ENCODE measurements around the gene ANKRD33B. TPM values are rescaled to one million over a fixed set of nuclear protein-coding genes. Genes with fewer than 3 reads are reported as not detected.
A peak's percentile ranks its signal among the peaks of the same experiment; 100 is the strongest.
"Not testable (repeated sequence)": the region's sequence is repeated elsewhere in the genome, so short reads cannot be mapped to it uniquely, and the experiment has no call there.

ANKRD33B gene
- total RNA-seq, 4 donors from 2014 or later: 0.57 to 6.5 (median 1.7) TPM

DNA sequence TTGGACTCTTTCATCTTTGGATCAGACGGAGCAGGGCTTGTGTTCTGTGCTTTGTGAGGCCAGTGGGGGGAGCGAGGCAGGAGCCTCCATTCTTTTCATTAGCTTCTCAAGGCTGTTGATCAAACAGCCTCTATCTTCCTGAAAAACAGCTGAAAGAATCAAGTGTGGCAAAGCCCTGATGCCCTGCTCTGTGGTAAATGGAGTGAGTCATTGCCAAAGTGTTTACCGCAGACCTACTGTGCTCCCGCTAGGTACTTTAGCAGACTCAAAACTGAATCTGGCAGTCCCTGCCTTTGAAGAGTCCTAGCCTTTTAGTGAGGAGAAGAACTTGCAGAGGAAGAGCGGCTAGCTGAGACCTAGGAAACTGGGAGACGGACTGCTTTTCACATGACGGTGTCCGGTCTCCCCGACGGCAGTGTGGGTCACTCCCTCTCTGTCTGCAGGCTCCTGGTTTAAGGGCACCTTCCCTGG lies 3.3 kb downstream of the ANKRD33B start:
- intact Hi-C loops (cut with DNase I): loop anchor here (10.0 kb wide), 1 partner anchor 58 kb away; no protein-coding TSS in a partner anchor
- 54 to 69% methylated on average over 4 to 5 of the region's 10 CpGs for WGBS, 2 donors

DNA sequence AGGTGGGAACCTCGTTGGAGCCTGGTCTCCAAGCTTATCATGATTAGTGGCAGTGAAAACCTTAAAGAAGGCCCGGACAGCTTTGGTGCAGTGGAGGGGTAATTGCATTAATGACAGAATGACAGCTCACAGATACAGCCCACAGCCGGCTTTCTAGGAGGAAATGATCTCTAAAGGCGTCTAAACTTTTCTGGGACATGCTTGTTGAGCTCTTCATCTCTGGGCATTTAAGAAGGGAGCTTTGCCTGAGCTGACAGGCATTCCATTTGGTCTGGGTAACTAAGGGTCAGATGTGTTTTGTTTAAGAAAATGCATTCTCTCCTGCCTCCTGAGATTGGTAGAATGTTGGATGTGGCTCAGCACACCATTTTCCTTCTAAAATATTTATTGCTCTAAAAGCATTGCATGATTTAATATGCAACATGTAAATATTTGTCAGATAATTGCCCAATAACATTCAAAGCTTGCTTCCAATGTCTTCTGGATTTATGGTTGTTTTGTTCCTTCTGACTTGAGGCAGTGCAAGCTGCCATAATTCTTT lies 4.0 kb downstream of the ANKRD33B start:
- intact Hi-C loops (cut with DNase I): loop anchor here (10.0 kb wide), 1 partner anchor 57 kb away; no protein-coding TSS in a partner anchor
- Histone ChIP-seq H3K4me3 (peak overlapping the region in 1 of 4 donors; percentile 81), H3K27me3 (peaks cover 0 to 39% (median 7%) of the 10 kb centered on the region in 4 donors), H3K9me3 (no peaks in the 10 kb centered on the region), H3K36me3 (no peaks in the 10 kb centered on the region), H3K27ac (peak overlapping the region; percentile 36 to 84 (median 77)), H3K4me1 (peaks cover 24 to 67% (median 41%) of the 10 kb centered on the region in 3 donors)
- DNase-seq: no peak
- TF ChIP-seq, protein P1, sequence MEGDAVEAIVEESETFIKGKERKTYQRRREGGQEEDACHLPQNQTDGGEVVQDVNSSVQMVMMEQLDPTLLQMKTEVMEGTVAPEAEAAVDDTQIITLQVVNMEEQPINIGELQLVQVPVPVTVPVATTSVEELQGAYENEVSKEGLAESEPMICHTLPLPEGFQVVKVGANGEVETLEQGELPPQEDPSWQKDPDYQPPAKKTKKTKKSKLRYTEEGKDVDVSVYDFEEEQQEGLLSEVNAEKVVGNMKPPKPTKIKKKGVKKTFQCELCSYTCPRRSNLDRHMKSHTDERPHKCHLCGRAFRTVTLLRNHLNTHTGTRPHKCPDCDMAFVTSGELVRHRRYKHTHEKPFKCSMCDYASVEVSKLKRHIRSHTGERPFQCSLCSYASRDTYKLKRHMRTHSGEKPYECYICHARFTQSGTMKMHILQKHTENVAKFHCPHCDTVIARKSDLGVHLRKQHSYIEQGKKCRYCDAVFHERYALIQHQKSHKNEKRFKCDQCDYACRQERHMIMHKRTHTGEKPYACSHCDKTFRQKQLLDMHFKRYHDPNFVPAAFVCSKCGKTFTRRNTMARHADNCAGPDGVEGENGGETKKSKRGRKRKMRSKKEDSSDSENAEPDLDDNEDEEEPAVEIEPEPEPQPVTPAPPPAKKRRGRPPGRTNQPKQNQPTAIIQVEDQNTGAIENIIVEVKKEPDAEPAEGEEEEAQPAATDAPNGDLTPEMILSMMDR (IDR thresholded peaks at IDR 0.05): no peak
- no peak for TF ChIP-seq POLR2A (IDR thresholded peaks at IDR 0.05)
- 56 to 72% methylated on average over 4 of the region's 4 CpGs for WGBS, 2 donors

More for the DNA sequence above, 3.3 kb downstream of the ANKRD33B start:
- TF ChIP-seq, protein P1 (IDR thresholded peaks at IDR 0.05): no peak
- no peak for TF ChIP-seq POLR2A (IDR thresholded peaks at IDR 0.05)
- H3K27ac ChIP-seq: peak overlapping the region; percentile 36 to 84 (median 77)
- H3K36me3 ChIP-seq: no peaks in the 10 kb centered on the region
- no peaks in the 10 kb centered on the region for H3K9me3 ChIP-seq
- peak overlapping the region in 2 of 4 donors; percentile 58 to 81 for H3K4me3 ChIP-seq
- peaks cover 24 to 71% (median 42%) of the 10 kb centered on the region in 3 donors for H3K4me1 ChIP-seq
- H3K27me3 ChIP-seq: peaks cover 0 to 45% (median 9%) of the 10 kb centered on the region in 4 donors
- DNase-seq: no peak

DNA sequence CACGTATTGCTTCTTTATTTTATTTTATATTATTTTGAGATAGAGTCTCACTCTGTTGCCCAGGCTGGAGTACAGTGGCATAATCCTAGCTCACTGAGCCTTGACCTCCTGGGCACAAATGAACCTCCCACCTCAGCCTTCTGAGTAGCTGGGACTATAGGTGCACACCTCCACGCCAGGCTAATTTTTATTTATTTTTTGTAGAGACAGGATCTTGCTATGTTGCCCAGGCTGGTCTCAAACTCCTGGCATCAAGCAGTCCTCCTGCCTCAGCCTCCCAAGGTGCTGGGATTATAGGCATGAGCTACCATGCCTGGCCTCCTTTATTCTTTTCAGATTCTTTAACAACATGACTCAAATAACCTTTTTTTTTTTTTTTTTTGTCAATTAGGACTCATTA lies 6.7 kb downstream of the ANKRD33B start:
- DNase-seq; H3K27ac ChIP-seq; H3K4me3 ChIP-seq; H3K9me3 ChIP-seq; H3K36me3 ChIP-seq; intact Hi-C loops (cut with DNase I): not testable (repeated sequence)
- WGBS, 2 donors: 69 to 80% methylated on average over 1 to 2 of the region's 2 CpGs
- peaks cover 0 to 12% (median 0%) of the 10 kb centered on the region in 4 donors for H3K27me3 ChIP-seq
- H3K4me1 ChIP-seq: peaks cover 3 to 40% (median 24%) of the 10 kb centered on the region in 3 donors

DNA sequence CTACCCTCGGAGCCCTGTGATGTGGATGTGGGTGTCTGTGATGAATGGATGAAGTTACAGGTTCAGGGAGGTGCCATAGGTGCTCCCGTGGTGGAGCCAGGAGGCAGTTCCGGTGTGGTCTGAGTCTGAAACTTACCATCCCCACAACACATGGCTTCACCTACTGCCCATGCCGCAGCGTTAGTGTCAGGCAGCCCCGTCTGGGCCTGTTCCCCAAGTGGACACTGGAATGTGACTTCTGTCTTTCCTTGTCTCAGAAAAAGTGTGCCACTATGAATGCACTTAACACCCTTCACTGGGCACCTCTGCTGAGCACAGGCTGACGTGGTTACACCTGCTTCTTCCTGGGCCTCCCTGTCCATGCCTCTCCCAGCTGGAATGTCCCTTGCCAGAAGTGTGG lies 8.6 kb downstream of the ANKRD33B start:
- WGBS, 2 donors: 87 to 93% methylated on average over 3 to 6 of the region's 7 CpGs
- no peak for DNase-seq
- intact Hi-C loops (cut with DNase I): no loop called here
- no peak for TF ChIP-seq POLR2A (IDR thresholded peaks at IDR 0.05)
- TF ChIP-seq, protein P1 (IDR thresholded peaks at IDR 0.05): no peak
- Histone ChIP-seq H3K36me3 (no peaks in the 10 kb centered on the region), H3K27me3 (no peaks in the 10 kb centered on the region), H3K4me1 (peaks cover 3 to 25% (median 14%) of the 10 kb centered on the region in 3 donors), H3K4me3 (no peak overlapping the region), H3K9me3 (no peaks in the 10 kb centered on the region), H3K27ac (no peak overlapping the region)

DNA sequence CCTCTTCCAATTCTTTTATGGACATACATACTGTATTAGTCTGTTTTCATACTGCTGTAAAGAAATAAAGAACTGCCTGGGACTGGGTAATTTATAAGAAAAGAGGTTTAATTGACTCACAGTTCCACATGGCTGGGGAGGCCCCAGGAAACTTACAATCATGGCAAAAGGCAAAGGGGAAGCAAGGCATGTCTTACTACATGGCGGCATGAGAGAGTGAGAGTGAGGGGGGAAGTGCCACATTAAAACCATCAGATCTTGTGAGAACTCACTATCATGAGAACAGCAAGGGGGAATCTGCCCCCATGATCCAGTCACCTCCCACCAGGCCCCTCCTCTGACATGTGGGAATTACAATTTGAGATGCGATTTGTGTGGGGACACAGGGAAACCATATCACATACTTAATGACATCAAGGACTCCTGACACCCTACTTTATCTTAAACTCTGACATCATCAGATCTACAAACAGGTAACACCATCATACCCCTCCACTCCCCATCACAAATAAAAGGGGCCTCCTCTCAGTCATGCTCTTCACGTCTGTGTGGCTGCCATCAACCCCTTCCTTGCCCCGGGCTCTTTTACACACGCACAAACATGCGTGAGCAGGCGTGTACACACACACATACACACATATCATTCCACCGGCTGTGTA lies 9.7 kb downstream of the ANKRD33B start:
- H3K27ac ChIP-seq: no peak overlapping the region
- H3K4me3 ChIP-seq: no peak overlapping the region
- H3K9me3 ChIP-seq: no peaks in the 10 kb centered on the region
- 73 to 87% methylated on average over 8 of the region's 8 CpGs for WGBS, 2 donors
- DNase-seq: no peak
- peaks cover 3 to 26% (median 20%) of the 10 kb centered on the region in 3 donors for H3K4me1 ChIP-seq
- no peaks in the 10 kb centered on the region for H3K36me3 ChIP-seq
- no peak for TF ChIP-seq POLR2A (IDR thresholded peaks at IDR 0.05)
- TF ChIP-seq, protein P1 (IDR thresholded peaks at IDR 0.05): no peak
- intact Hi-C loops (cut with DNase I): no loop called here
- no peaks in the 10 kb centered on the region for H3K27me3 ChIP-seq

DNA sequence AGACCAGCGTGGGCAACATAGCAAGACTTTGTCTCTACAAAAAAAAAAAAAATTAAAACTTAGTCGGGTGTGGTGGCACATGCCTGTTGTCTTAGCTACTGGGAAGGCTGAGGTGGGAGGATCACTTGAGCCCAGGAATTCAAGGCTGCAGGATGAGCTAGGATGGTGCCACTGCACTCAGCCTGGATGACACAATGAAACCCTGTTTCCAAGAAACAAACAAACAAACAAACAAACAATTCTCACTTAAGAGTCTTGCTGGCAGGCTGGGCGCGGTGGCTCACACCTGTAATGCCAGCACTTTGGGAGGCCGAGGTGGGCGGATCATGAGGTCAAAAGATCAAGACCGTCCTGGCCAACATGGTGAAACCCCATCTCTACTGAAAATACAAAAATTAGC lies 11.0 kb downstream of the ANKRD33B start:
- H3K36me3 ChIP-seq; DNase-seq; H3K27me3 ChIP-seq; H3K4me3 ChIP-seq; H3K9me3 ChIP-seq; H3K27ac ChIP-seq; intact Hi-C loops (cut with DNase I): not testable (repeated sequence)
- peaks cover 0 to 15% (median 11%) of the 10 kb centered on the region in 3 donors for H3K4me1 ChIP-seq
- 85% methylated on average over 7 of the region's 7 CpGs; no CpG with 5 or more reads in 1 of the 2 donors for WGBS, 2 donors

All from esophagus squamous epithelium (tissue), 5 donors.